ENCODE results near the gene MYH14.

Gene MYH14

DNA sequence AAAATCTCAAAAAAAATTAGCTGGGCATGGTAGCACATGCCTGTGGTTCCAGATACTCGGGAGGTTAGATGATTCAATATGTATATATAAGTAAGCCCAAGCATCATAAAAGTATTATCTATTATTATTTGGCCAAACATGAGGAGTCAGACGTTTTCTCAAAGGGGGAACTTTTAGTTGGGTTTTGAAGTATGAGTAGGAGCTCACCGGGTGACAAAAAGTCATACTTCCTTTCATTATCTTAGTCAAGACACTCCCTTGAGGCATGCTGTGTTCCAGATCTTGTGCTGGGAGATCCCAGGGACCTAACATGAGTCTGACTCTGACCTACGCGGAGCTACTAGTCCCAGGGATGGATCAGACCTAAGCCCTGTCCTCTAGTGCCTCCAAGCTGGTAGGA, 8.2 kb upstream of the MYH14 start:
- no peak for DNase-seq (ENCODE audit: low read depth)

DNA sequence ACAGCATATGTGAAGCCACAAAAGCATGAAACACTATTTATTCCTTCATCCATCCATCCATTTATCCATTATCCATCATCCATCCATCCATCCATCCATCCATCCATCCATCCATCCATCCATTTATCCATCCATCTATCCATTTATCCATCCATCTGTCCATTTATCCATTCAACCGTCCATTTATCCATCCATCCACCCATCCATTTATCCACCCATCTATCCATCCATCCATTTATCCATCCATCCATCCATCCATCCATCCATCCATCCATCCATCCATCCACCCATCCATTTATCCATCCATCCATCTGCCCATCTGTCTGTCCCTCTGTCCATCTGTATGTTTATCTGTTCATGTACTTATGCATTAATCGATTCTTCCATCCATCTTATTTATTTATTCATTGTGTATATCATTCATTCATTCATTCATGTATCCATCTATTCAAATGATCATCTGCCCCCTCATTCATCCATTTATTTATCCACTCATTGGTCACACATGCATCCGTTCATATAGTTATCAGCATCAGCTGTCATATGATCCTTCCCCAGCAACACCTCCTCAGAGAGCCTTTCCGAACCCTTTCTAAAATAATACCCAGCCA, 7.0 kb upstream of the MYH14 start:
- DNase-seq (ENCODE audit: low read depth), result no peak

DNA sequence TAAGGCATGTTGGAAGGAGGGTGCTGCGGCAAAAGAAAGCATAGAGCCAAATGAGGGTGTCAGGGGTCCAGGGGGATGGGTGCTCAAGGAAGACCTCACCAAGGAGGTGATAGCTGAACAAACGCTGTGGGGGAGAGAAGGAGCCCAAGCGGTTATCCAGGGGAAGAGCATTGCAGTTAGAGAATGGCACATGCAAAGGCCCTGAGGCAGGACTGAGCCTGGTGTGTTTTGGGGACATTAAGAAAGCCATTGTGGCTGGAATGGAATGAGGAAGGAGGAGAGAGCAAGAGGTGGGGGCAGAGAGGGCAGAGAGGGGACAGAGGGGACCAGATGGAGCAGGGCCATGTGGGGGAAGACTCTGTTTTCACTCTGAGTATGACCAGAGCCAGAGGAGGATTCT, 6.1 kb upstream of the MYH14 start:
- no peak for DNase-seq (ENCODE audit: low read depth)

DNA sequence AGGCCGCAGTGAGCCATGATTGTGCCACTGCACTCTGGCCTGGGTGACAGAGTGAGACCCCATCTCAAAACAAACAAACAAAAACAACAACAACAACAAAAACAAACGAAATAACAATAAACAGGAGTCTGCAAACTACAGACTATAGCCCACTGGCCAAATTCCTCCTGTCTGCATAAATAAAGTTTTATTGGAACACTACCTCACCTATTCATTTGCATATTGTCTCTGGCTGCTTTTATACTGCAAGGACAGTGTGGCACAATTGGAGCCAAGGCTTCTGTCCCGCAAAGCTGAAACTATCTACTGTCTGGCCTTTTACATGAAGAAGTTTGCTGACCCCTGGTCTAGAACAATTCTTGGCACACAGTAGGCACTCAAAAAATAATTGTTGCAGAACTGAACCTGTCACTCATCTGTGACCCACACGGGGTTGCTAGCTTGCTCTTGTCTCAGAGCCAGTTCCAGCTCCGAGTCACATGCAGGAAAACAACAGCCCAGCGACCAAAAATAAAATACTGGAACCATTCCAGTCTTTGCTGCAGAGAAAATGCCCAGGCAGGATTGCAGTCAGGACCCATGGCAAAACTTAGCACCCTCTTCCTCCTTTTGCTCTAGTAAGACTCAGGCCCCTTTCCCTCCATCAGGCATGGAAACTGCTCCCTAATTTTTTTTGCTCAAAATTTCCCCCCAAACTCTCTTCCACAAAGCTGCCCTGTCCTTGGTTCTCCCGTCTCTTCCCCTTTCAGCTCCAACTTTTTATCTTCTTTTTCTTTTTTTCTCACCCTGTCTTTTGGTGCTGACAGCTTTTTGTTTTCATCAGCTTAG, 4.8 kb upstream of the MYH14 start:
- DNase-seq (ENCODE audit: low read depth), result no peak

DNA sequence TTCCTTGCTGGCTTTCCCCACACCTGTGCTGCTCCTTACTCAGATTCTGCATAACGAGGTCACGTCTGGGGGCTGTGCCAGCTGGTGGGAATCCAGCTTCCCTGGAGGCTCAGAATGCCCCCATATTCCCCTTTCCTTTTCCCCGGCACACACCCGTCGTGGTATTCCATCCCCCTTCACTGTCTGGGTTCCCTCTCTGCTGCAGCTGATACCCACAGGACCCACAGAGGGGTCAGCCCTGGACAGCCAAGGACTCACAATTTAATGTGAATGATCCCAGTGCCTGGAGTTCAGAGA, 4.2 kb upstream of the MYH14 start:
- DNase-seq (ENCODE audit: low read depth), result no peak

DNA sequence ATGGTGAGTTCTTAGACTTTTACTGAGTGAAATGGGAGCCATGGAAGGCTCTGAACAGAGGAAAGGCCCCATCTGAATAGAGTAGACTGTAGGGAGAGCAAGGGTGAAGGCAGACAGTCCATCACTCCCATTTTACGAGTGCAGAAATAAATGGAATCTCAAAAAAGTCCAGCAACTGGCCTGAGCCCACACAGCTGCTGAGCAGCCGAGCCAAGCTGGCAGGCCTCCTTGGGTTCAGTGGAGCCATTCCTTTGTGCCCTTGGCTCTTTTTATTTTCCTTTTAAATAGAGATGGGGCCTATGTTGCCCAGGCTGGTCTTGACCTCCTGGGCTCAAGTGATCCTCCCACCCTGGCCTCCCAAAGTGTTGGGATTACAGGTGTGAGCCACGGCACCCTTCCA, 1.0 kb upstream of the MYH14 start:
- no peak for DNase-seq (ENCODE audit: low read depth)

DNA sequence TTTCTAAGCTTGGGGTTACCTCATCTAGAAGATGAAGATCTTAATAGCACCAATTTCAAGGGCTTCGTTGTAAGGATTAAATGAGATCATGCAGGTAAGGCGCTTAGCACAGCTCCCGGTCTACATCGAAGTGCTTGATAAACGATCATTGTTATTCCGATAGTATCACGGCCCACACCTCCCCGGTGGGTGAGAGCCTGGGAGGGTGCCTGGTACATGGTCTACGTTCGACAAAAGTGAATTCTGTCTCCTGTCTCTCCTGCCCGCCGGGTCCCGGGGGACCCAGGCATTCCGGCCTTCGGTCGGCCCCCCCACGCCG, 501 bp upstream of the MYH14 start:
- no peak for DNase-seq (ENCODE audit: low read depth)

DNA sequence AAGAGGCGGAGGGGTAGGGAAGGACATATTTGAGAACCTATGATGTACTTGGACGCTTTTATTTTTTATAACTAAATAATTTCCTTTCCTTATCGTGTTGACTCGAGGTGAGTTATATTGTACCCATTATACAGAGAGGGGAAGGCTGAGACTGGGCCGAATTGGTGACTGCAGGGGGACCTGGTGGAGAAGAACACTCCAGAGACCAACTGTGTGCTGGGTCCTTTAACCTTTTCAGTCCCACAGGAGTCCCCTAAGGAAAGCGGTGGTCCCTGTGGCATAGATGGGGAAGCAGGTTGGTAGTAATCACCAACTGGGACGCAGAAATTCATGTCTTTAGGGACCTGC, 633 bp downstream of the MYH14 start:
- DNase-seq (ENCODE audit: low read depth), result no peak

DNA sequence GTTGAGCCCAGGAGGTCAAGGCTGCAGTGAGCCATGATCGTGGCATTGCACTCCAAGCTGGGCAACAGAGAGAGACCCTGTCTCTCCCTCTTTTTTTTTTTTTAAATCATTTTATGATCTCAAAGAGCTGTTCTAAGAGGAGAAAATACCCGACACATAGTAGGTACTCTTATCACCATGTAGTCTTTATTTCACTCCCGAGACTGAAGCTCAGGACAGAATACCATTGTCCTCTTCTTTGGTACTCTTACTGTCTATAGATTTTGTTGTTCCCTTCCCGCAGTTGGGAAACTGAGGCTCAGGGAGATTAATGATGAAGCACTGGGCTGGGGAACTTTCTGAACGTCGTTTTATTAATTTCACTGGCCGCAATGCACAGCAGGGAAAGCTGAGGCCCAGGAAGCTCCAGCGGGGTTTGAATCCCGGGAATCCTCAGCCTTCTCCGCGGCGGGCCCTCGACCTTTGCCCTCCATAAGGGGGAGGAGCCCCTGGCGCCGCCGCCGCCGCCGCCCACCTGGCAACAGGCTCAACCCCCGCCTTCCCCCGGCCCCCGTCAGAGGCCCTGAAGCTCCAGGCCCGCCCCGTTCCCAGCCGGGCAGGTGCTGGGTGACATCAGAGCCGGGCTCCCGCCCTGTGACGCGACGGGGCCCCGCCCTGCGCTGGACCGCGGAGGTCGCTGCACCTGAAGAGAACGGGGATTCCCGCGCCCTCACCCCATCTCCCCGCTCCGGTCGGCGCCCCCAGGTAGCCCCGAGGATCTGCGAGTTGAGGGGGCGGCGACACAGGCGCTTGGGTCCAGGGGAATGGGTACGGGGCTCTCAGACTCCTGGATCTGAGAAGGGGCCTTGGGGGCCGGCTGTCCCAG, 1.6 kb downstream of the MYH14 start:
- no peak for DNase-seq (ENCODE audit: low read depth)

DNA sequence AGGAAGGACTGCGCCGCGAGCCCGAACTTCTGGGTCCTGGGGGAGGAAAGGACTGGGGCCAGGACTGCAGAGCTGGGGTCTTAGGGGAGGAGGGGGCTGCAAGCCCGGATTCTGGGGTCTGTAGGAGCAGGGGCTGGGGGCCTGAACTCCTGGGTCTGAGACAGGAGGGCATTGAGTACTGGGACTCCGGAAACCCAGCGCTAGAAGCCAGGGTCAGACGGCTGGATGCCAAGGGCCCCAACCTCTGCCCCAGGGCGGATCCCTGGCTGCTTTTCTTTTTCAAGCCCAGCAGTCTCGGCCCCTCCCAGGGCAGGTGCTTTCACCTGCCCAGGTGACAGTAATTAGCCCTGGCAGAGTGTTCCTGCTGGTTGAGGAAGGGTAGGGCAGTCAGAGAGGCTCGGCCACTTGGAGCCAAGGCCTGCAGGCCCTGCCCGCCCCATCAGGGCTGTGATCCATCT, 2.3 kb downstream of the MYH14 start:
- no peak for DNase-seq (ENCODE audit: low read depth)

DNA sequence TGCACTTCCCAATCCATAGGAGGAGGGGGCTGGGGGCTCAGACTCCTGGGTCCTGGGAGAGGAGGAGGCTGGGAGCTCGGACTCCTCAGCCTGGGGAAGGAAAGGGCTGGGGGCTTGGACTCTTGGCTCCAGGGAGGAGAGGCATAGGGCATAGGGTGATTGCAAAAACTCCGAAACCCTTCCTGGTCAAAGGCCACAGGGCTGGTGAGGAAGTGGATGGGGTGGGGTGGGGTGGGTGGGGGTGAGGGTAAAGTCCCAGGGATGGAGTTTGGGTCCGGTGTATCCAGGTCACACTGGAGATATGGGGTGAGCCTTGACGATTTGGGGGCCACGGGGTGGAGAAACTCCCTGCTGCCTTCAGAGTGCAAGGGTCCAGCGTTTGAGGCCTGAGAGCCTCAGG, 2.8 kb downstream of the MYH14 start:
- no peak for DNase-seq (ENCODE audit: low read depth)

DNA sequence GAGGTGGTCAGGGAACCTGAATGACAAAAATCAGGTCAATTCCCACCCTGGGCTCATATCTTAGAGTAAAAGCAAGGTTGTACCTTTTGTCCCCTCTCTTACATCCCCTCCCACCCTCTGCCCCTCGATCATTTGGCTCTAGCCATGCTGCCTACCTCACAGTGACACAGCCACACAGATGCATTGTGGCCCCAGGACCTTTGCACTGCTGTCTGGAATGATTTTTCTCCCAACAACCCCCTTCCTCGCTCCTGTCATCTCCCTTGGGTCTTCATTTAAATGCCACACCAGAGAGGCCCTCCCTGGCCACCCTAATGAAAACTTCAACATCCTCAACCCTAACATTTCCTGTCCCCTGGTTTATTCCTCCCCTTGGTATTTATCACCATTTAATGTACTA, 4.3 kb downstream of the MYH14 start:
- no peak for DNase-seq (ENCODE audit: low read depth)

DNA sequence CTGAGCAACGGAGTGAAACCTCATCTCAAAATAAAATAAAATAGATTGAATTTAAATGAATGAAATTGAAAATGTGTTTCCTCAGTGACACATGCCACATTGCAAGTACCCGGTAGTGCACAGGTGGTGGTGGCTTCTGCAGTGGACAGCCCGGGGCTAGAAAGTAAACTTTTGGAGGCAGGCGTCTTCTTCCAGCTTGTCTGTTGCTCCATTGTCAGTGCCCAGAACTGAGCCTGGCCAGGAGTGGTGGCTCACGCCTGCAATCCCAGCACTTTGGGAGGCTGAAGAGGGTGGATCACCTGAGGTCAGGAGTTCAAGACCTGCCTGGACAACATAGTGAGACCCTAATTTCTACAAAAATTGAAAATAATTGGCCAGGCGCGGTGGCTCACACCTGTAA, 5.7 kb downstream of the MYH14 start:
- DNase-seq (ENCODE audit: low read depth), result no peak

DNA sequence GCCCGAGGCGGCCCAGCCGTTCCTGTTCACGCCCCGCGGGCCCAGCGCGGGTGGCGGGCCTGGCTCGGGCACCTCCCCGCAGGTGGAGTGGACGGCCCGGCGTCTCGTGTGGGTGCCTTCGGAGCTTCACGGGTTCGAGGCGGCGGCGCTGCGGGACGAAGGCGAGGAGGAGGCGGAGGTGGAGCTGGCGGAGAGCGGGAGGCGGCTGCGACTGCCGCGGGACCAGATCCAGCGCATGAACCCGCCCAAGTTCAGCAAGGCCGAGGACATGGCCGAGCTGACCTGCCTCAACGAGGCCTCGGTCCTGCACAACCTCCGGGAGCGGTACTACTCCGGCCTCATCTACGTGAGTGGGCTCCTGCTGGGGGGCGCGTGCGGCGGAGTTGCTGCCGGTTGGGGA, 7.0 kb downstream of the MYH14 start:
- no peak for DNase-seq (ENCODE audit: low read depth)

DNA sequence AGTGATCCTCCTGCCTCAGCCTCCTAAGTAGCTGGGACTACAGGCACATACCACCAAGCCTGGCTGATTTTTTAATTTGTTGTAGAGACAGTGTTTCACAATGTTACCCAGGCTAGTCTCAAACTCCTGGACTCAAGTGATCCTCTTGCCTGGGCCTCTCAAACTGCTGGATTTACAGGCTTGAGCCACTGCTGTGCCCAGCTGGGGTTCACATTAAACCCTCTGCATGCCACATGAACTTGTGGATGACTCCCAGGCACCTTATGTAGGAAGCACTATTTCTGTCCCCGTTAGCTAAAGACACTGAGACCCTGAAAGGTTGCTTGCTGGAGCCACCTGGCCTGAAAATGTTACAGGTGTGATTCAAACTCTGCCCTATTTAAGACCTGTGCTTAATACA, 10.5 kb downstream of the MYH14 start:
- DNase-seq (ENCODE audit: low read depth), result no peak

DNA sequence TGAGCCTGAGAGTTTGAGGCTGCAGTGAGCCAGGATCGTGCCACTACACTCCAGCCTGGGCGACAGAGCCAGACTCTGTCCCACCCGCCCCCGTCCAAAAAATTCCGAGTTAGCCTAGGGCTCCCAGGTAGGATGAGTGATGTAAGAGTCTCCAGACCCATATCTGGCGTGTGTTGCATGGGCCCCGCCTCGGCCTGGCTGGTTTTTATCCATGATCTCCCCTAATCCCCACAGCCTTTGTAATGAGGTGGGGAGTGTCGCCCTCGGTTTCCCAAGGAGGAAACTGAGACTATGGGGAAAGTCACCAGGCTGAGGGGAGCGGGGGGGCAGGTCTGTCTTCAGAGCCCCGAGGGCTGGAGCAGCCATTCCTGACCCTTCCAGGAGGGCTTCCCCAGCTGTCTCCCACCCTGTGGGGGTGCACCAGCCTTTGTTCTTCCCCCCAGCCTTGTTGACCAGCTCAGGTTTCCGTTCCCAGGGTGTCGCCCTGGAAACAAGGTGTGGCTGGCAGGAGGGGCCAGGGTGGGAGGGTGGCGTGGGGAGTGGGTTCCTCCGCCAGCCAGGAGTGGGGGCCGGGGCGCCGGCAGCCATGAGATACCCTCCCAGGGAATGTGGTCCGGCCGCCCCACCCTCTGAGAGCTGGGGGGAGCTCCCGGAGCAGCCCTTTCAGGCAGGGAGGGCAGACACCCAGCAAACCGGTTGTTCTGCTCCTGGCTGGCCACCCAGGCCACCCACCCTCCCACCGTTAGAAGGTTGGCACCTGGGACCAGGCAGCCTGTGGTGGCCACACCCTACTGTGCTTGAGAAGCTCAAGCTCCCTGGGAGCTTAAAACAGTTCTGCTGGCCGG, 11.5 kb downstream of the MYH14 start:
- no peak for DNase-seq (ENCODE audit: low read depth)

DNA sequence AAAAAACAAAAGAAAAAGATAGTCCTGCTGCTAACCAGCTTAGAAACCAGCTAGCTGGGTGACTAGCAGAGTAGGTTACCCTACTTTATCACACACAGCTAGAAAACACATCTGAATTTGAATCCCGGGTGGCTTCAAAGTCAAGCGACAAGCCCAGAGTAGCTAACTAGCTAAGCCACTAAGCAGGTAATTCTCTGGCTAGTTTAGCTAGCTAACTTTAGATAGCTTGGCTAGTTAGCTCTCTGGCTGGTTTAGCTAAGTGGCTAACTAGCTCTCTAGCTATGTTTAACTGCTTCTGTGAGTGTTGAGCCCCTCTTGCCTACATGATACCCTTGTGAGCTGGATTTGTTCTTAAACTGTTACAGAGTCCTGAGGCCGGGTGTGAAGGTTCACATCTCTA, 12.4 kb downstream of the MYH14 start:
- DNase-seq (ENCODE audit: low read depth), result no peak

DNA sequence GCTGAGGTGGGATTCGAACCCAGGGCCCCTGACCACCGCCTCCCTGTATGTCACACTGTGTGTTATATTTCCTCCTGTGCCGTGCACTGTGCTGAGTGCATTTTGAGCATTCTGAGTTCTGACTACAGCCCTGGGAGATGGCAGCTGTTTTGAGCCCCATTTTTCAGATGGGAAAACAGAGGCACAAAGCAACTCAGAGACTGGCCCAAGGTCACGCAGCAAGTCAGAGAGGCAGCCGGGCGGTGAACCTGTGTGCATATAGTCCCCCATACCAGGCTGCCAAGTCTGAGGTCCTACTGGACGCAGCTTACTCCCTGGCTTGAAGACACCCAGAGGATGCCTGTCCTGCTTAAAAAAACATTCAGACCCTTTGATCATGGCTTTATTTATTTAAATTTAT, 17.7 kb downstream of the MYH14 start:
- DNase-seq (ENCODE audit: low read depth), result no peak

DNA sequence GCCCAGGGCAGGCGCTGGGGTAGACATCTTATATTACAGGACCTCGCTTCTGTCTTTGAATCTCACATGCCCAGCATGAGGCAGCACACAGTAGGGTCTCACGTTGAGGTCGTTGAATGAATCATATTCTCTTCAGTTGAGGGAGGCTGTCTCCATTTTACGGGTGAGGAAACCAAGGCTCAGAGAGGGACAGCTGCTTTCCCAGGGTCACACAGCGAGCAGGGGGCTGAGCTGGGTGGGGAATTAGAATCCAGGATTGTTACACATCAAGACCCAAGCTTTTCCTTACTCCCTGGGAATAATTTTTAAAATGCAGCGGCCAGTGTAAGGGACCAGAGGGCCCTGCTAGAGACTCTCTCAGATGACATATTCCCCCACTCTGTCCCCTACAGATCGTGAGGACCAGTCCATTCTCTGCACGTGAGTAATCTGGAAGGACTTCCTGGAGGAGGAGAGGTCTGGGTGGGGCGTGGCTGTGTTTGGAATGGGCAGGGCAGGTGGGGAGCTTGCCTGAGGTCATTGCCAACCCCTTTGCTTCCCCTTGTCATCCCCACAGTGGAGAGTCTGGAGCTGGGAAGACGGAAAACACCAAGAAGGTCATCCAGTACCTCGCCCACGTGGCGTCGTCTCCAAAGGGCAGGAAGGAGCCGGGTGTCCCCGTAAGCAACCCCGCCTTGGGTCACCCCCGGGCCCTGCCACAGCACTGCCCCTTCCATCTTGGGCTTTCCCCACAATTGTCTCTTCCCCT, 19.4 kb downstream of the MYH14 start:
- DNase-seq (ENCODE audit: low read depth), result no peak

DNA sequence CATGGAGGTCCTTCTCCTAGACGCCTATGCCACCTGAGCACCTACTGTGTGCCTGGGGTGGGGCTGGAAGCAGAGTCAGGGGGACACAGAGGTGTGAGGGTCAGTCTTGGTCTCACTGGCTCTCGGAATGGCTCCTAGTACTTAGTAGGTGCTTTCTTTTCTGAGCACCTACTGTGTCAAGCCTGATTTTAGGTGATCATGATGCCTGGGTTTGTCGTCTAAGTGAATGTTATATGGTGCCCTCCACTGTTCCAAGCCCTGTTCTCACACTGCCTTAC, 20.0 kb downstream of the MYH14 start:
- no peak for DNase-seq (ENCODE audit: low read depth)

DNA sequence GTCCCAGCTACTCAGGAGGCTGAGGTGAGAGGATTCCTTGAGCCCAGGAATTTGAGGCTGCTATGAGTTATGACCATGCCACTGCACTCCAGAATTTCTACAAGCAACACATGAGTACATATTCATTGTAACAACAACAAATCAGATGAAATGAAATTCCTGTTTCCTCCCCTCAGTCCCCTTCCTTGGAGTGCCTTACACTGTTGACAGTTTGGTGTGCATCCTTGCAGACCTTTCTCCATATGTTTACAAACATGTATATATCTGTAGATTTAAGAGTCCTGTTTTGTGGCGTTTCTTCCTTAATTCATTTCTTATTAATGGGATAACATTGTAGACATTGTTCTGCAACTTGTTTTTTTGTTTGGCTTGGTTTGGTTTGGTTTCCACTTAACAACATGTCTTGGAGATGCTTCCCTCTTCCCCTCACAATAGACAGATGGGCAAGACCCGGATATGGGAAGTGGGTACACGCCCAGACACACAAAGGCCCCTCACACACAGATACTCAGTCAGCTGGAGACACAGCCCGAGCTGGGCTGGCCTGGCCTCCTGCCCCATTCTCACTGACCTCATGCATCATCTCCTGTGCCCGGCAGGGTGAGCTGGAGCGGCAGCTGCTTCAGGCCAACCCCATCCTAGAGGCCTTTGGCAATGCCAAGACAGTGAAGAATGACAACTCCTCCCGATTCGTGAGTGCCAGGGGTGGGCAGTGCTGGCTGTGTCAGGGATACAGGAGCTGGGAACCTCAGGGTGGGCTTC, 21.7 kb downstream of the MYH14 start:
- DNase-seq (ENCODE audit: low read depth), result no peak

Data from activated T-cell treated with anti-CD3 and anti-CD28 coated beads for 24 hours (primary cell).